Effector memory CD8-positive, alpha-beta T cell (primary cell): Measurements from ENCODE around the gene MAP2.
"Not testable (repeated sequence)": the region's sequence is repeated elsewhere in the genome, so short reads cannot be mapped to it uniquely, and the experiment has no call there.

Experiments used
- ATAC-seq: fragments of 150-1000 bp; cut with Tn5 transposase; replicated peaks from 2 replicates; pipeline ENCODE4 v1.10.0; 2021; ENCODE audit warnings: mild to moderate bottlenecking, moderate library complexity
- DNase-seq, 3 experiments: peaks; one replicate each; pipeline ENCODE4 v3.0.0; 2021
- H3K27ac Mint-ChIP-seq, 2 donors: one replicate each; pipeline ENCODE4 v1.8.0; 2022; ENCODE audit warnings: mild to moderate bottlenecking in 2 of 2, mixed read lengths in 2 of 2, moderate library complexity in 2 of 2
- H3K27me3 Mint-ChIP-seq, 2 donors: one replicate each; pipeline ENCODE4 v1.8.0; 2022; ENCODE audit warnings: mixed read lengths in 2 of 2
- H3K36me3 Mint-ChIP-seq: one replicate; pipeline ENCODE4 v1.8.0; 2022; ENCODE audit warnings: mild to moderate bottlenecking, moderate library complexity, mixed read lengths; ENCODE audit not compliant: insufficient read depth
- H3K4me1 Mint-ChIP-seq, 2 donors: one replicate each; pipeline ENCODE4 v1.8.0; 2022; ENCODE audit warnings: low read depth in 2 of 2, mixed read lengths in 2 of 2
- H3K4me3 Mint-ChIP-seq, 2 donors: one replicate each; pipeline ENCODE4 v1.8.0; 2022; ENCODE audit warnings: mild to moderate bottlenecking in 2 of 2, mixed read lengths in 2 of 2, moderate library complexity in 2 of 2
- H3K9me3 Mint-ChIP-seq, 2 donors: one replicate each; pipeline ENCODE4 v1.8.0; 2022; ENCODE audit warnings: mixed read lengths in 2 of 2

Gene MAP2

GRCh38 chr2:209472871-209473270 is 49.0 kb downstream of the MAP2 start:
- Mint-ChIP-seq H3K4me3 (no peak overlapping the region), H3K27ac (no peak overlapping the region), H3K9me3 (peaks cover 0 to 5% of the 10 kb centered on the region in 2 donors), H3K36me3 (no peaks in the 10 kb centered on the region), H3K27me3 (no peaks in the 10 kb centered on the region), H3K4me1 (no peaks in the 10 kb centered on the region)
- ATAC-seq (no peak), DNase-seq (no peak)

DNA sequence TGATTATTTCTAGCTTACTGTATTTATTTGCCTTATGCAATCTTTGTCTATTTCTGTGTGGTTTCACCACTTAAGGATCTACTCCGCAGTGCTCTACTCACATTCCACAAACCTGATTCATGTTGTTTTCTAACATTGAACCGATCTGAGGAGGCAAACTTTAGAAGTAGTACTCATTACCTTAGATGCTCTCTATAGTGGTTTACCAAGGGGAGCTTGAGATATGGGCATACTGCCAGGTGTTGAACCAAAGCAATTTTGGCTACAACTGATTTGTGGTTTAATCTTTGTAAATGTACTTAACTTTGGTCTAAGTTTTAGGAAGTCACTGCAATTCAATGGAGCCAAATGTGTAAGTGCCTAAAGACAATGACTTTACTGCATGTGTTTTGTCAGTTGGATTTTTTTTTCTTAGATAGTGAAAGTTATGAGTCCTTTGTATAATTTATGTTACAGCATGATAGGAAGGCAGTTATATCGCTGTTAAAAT is 50.1 kb downstream of the MAP2 start:
- no peaks in the 10 kb centered on the region for H3K4me1 Mint-ChIP-seq
- no peak overlapping the region for H3K4me3 Mint-ChIP-seq
- no peaks in the 10 kb centered on the region for H3K36me3 Mint-ChIP-seq
- ATAC-seq (no peak), DNase-seq (no peak)
- no peaks in the 10 kb centered on the region for H3K27me3 Mint-ChIP-seq
- H3K9me3 Mint-ChIP-seq, result peaks cover 0 to 5% of the 10 kb centered on the region in 2 donors
- no peak overlapping the region for H3K27ac Mint-ChIP-seq

DNA sequence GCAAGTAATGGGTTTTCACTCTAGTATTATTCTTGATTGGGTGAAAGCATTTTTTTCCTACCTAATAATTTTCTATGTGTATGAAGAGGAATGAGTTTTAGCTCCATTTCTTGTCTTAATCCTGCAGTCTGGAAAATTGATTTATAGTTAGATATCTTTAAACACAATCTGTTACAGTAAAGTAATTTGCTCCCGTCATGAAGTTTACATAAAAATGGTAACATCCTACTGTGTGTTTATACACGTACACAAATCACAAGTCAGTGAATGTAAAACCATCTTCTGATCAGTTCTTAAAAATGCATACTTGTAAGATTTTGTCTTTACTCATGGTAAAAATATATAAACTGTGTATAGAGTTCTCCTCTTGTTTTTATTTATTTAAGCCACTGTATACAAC is 51.1 kb downstream of the MAP2 start:
- H3K4me1 Mint-ChIP-seq, result no peaks in the 10 kb centered on the region
- no peaks in the 10 kb centered on the region for H3K36me3 Mint-ChIP-seq
- H3K9me3 Mint-ChIP-seq, result peaks cover 0 to 2% of the 10 kb centered on the region in 2 donors
- DNase-seq (no peak), ATAC-seq (no peak)
- no peak overlapping the region for H3K4me3 Mint-ChIP-seq
- no peak overlapping the region for H3K27ac Mint-ChIP-seq
- no peaks in the 10 kb centered on the region for H3K27me3 Mint-ChIP-seq

- no peak for DNase-seq
- Mint-ChIP-seq H3K36me3 (no peaks in the 10 kb centered on the region), H3K4me3 (no peak overlapping the region), H3K4me1 (no peaks in the 10 kb centered on the region), H3K9me3 (peaks cover 0 to 2% of the 10 kb centered on the region in 2 donors), H3K27ac (no peak overlapping the region), H3K27me3 (no peaks in the 10 kb centered on the region)
- no peak for ATAC-seq
Observed at GRCh38 chr2:209476367-209477208, 52.7 kb downstream of the MAP2 start.

DNA sequence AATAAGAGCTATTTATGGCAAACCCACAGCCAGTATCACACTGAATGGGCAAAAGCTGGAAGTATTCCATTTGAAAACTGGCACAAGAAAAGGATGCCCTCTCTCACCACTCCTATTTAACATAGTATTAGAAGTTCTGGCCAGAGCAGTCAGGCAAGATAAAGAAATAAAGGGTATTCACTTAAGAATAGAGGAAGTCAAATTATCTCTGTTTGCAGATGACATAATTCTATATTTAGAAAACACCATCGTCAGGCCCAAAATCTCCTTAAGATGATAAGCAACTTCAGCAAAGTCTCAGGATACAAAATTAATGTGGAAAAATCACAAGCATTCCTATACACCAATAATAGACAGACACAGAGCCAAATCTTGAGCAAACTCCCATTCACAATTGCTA is 68.4 kb downstream of the MAP2 start:
- not testable (repeated sequence) for H3K4me1 Mint-ChIP-seq, H3K27me3 Mint-ChIP-seq, H3K4me3 Mint-ChIP-seq, ATAC-seq, H3K27ac Mint-ChIP-seq, H3K36me3 Mint-ChIP-seq, DNase-seq
- H3K9me3 Mint-ChIP-seq, result peaks cover 6 to 25% of the 10 kb centered on the region in 2 donors

DNA sequence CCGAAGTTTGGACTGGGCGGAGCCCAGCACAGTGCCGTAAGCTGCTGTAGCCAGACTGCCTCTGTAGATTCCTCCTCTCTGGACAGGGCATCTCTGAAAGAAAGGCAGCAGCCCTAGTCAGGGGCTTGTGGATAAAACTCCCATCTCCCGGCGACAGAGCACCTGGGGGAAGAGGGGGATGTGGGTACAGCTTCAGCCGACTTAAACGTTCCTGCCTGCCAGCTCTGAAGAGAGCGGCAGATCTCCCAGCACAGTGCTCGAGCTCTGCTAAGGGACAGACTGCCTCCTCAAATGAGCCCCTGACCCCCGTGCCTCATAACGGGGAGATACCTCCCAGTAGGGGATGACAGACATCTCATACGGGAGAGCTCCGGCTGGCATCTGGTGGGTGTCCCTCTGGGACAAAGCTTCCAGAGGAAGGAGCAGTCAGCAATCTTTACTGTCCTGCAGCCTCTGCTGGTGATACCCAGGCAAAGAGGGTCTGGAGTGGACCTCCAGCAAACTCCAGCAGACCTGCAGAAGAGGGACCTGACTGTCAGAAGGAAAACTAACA is 71.3 kb downstream of the MAP2 start:
- not testable (repeated sequence) for H3K27ac Mint-ChIP-seq, H3K4me3 Mint-ChIP-seq, H3K4me1 Mint-ChIP-seq, H3K36me3 Mint-ChIP-seq, H3K27me3 Mint-ChIP-seq, ATAC-seq, DNase-seq
- peaks cover 6 to 15% of the 10 kb centered on the region in 2 donors for H3K9me3 Mint-ChIP-seq

DNA sequence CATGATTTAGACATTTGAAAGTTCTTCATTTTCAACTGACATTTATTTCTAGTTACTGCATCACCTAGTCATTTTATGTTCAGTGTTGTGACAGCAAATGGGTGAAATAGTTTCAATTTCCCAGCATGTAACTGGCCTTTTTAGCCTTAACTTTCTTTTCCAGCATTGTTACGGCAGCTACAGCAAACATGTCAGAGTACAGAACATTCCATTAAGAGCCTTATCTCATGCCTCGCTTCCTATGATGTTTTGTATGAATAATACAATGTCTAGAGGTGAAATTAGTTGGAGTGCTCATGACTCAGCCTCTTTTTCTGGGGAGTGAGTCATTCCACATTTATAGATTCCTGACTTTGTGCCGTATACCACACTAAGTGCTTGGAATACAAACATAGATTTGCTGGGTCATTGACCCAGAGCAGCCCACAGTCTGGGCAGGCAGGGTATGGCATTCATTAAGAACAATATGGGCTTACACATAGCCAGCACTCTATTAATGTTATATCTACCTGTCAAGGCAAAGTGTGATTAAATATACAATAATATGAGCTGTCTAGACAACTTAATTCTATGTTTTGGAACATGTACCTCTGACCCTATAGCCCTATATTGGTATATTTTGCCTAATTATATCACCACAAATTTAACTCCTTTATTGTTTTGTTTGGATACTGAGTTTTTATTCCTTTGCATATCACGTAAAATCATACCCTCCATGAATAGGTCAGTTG is 72.2 kb downstream of the MAP2 start:
- Mint-ChIP-seq H3K27me3 (no peaks in the 10 kb centered on the region), H3K9me3 (peaks cover 6% of the 10 kb centered on the region in 2 donors), H3K27ac (no peak overlapping the region), H3K4me1 (no peaks in the 10 kb centered on the region), H3K36me3 (no peaks in the 10 kb centered on the region), H3K4me3 (no peak overlapping the region)
- ATAC-seq (no peak), DNase-seq (no peak)

DNA sequence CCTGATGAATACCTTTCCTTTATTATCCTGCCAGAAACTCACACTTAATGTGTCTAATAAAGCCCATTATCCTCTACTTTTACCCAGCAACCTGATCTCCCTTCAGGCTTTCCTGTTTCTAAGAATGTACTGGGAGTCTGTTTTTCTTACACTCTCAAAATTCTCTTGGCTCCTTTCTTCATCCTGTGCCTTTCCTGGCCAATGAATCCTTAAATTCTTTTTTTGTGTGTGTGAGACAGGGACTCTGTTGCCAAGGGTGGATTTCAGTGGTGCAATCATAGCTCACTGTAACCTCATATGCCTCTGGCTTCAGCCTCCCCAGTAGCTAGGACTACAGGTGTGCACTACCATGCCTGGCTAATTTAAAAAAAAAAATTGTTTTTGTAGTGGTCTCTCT is 72.7 kb downstream of the MAP2 start:
- DNase-seq (no peak), ATAC-seq (no peak)
- no peaks in the 10 kb centered on the region for H3K36me3 Mint-ChIP-seq
- no peak overlapping the region for H3K4me3 Mint-ChIP-seq
- no peaks in the 10 kb centered on the region for H3K27me3 Mint-ChIP-seq
- no peak overlapping the region for H3K27ac Mint-ChIP-seq
- H3K4me1 Mint-ChIP-seq, result no peaks in the 10 kb centered on the region
- peaks cover under 1 to 1% of the 10 kb centered on the region in 2 donors for H3K9me3 Mint-ChIP-seq

- no peak for DNase-seq
- Mint-ChIP-seq H3K27me3 (no peaks in the 10 kb centered on the region), H3K4me3 (no peak overlapping the region), H3K9me3 (peaks cover 0 to 1% of the 10 kb centered on the region in 2 donors), H3K4me1 (no peaks in the 10 kb centered on the region), H3K27ac (no peak overlapping the region), H3K36me3 (no peaks in the 10 kb centered on the region)
- no peak for ATAC-seq
Observed at GRCh38 chr2:209498614-209499013, 74.8 kb downstream of the MAP2 start.

GRCh38 chr2:209499069-209499468 is 75.2 kb downstream of the MAP2 start:
- H3K36me3 Mint-ChIP-seq, result no peaks in the 10 kb centered on the region
- H3K27ac Mint-ChIP-seq, result no peak overlapping the region
- peaks cover 0 to 1% of the 10 kb centered on the region in 2 donors for H3K9me3 Mint-ChIP-seq
- DNase-seq (no peak), ATAC-seq (no peak)
- no peaks in the 10 kb centered on the region for H3K4me1 Mint-ChIP-seq
- H3K4me3 Mint-ChIP-seq, result no peak overlapping the region
- H3K27me3 Mint-ChIP-seq, result no peaks in the 10 kb centered on the region

- Mint-ChIP-seq H3K4me3 (no peak overlapping the region), H3K36me3 (no peaks in the 10 kb centered on the region), H3K9me3 (peaks cover 0 to 1% of the 10 kb centered on the region in 2 donors), H3K4me1 (no peaks in the 10 kb centered on the region), H3K27me3 (no peaks in the 10 kb centered on the region), H3K27ac (no peak overlapping the region)
- no peak for DNase-seq
- no peak for ATAC-seq
Observed at GRCh38 chr2:209501579-209501978, 77.7 kb downstream of the MAP2 start.

GRCh38 chr2:209505410-209505809 is 81.6 kb downstream of the MAP2 start:
- no peak overlapping the region for H3K4me3 Mint-ChIP-seq
- ATAC-seq, result no peak
- DNase-seq, result no peak
- H3K9me3 Mint-ChIP-seq, result peaks cover 0 to 2% of the 10 kb centered on the region in 2 donors
- H3K36me3 Mint-ChIP-seq, result no peaks in the 10 kb centered on the region
- no peak overlapping the region for H3K27ac Mint-ChIP-seq
- H3K27me3 Mint-ChIP-seq, result no peaks in the 10 kb centered on the region
- no peaks in the 10 kb centered on the region for H3K4me1 Mint-ChIP-seq

- Mint-ChIP-seq H3K27ac (no peak overlapping the region), H3K4me1 (no peaks in the 10 kb centered on the region), H3K4me3 (no peak overlapping the region), H3K36me3 (no peaks in the 10 kb centered on the region), H3K9me3 (peaks cover 0 to 2% of the 10 kb centered on the region in 2 donors), H3K27me3 (no peaks in the 10 kb centered on the region)
- no peak for DNase-seq
- no peak for ATAC-seq
Observed at GRCh38 chr2:209508255-209508654, 84.4 kb downstream of the MAP2 start.
